Measurements from ENCODE around the gene AQR. TPM values are rescaled to one million over a fixed set of nuclear protein-coding genes. Genes with fewer than 3 reads are reported as not detected.
"Not testable (repeated sequence)": the region's sequence is repeated elsewhere in the genome, so short reads cannot be mapped to it uniquely, and the experiment has no call there.

The AQR gene
- polyA plus RNA-seq, 1 experiment = 15.3 TPM

- POLR2A ChIA-PET = interaction anchor here (0.6 kb wide), 2 partner anchors 9 to 404 kb away, joined by 3 read pairs; no protein-coding TSS in a partner anchor
- Histone ChIP-seq H3K27me3 (ENCODE audit: control insufficient read depth, insufficient read depth, low read length) (no peaks in the 10 kb centered on the region), H3K36me3 (ENCODE audit: control insufficient read depth, insufficient read depth, low read length) (peaks cover 3% of the 10 kb centered on the region; the same call in 1 of the 2 replicates), H3K4me3 (ENCODE audit: low read depth, low read length) (peak overlapping the region; percentile 65)
- CTCF ChIA-PET = interaction anchor here (1.7 to 3.0 kb wide), 2 partner anchors 10 to 17 kb away, joined by 6 to 20 read pairs; partner anchors contain the start of gene AQR
- no peak for DNase-seq (ENCODE audit: low read depth)
- TF ChIP-seq CTCF (IDR thresholded peaks at IDR 0.05; ENCODE audit: insufficient read depth, low read depth, low read length) = no peak
Measured at GRCh38 chr15:34986326-34986725, 16.8 kb upstream of the AQR start.

- ChIA-PET CTCF (interaction anchor here (1.7 kb wide), 1 partner anchor 9 kb away, joined by 6 read pairs; no protein-coding TSS in a partner anchor), POLR2A (no interaction called here)
- DNase-seq (ENCODE audit: low read depth) = no peak
- no peak for TF ChIP-seq CTCF (IDR thresholded peaks at IDR 0.05; ENCODE audit: insufficient read depth, low read depth, low read length)
- no peak overlapping the region for H3K4me3 ChIP-seq (ENCODE audit: low read depth, low read length)
- H3K36me3 ChIP-seq (ENCODE audit: control insufficient read depth, insufficient read depth, low read length) = peaks cover 4% of the 10 kb centered on the region; the same call in 1 of the 2 replicates
- no peaks in the 10 kb centered on the region for H3K27me3 ChIP-seq (ENCODE audit: control insufficient read depth, insufficient read depth, low read length)
Measured at GRCh38 chr15:34984889-34985630, 15.5 kb upstream of the AQR start.

GRCh38 chr15:34976743-34977142 lies 7.2 kb upstream of the AQR start:
- peaks cover 2% of the 10 kb centered on the region; the same call in 1 of the 2 replicates for H3K36me3 ChIP-seq (ENCODE audit: control insufficient read depth, insufficient read depth, low read length)
- no peak overlapping the region for H3K4me3 ChIP-seq (ENCODE audit: low read depth, low read length)
- DNase-seq (ENCODE audit: low read depth) = no peak
- TF ChIP-seq CTCF (IDR thresholded peaks at IDR 0.05; ENCODE audit: insufficient read depth, low read depth, low read length) = no peak
- no peaks in the 10 kb centered on the region for H3K27me3 ChIP-seq (ENCODE audit: control insufficient read depth, insufficient read depth, low read length)
- ChIA-PET POLR2A (interaction anchor here (0.6 kb wide), 1 partner anchor 9 kb away, joined by 3 read pairs; no protein-coding TSS in a partner anchor), CTCF (interaction anchor here (2.1 kb wide), 1 partner anchor 9 kb away, joined by 6 read pairs; no protein-coding TSS in a partner anchor)

GRCh38 chr15:34976073-34976472 lies 6.5 kb upstream of the AQR start:
- POLR2A ChIA-PET = interaction anchor here (0.6 kb wide), 1 partner anchor 1820 kb away, joined by 4 read pairs; no protein-coding TSS in a partner anchor
- no peaks in the 10 kb centered on the region for H3K36me3 ChIP-seq (ENCODE audit: control insufficient read depth, insufficient read depth, low read length)
- CTCF ChIA-PET = interaction anchor here (2.1 kb wide), 1 partner anchor 10 kb away, joined by 6 read pairs; no protein-coding TSS in a partner anchor
- H3K27me3 ChIP-seq (ENCODE audit: control insufficient read depth, insufficient read depth, low read length) = no peaks in the 10 kb centered on the region
- no peak for TF ChIP-seq CTCF (IDR thresholded peaks at IDR 0.05; ENCODE audit: insufficient read depth, low read depth, low read length)
- no peak for DNase-seq (ENCODE audit: low read depth)
- H3K4me3 ChIP-seq (ENCODE audit: low read depth, low read length) = no peak overlapping the region

- no peaks in the 10 kb centered on the region for H3K27me3 ChIP-seq (ENCODE audit: control insufficient read depth, insufficient read depth, low read length)
- POLR2A ChIA-PET = no interaction called here
Measured at GRCh38 chr15:34973512-34973911, 4.0 kb upstream of the AQR start.

GRCh38 chr15:34970098-34970643 lies 629 bp upstream of the AQR start:
- not testable (repeated sequence) for H3K27me3 ChIP-seq (ENCODE audit: control insufficient read depth, insufficient read depth, low read length); H3K36me3 ChIP-seq (ENCODE audit: control insufficient read depth, insufficient read depth, low read length); DNase-seq (ENCODE audit: low read depth)
- ChIA-PET POLR2A (interaction anchor here (0.7 to 1.5 kb wide), 3 partner anchors 18 to 1482 kb away, joined by 3 to 12 read pairs (median 4); partner anchors contain the start of gene ZNF770), CTCF (interaction anchor here (0.7 to 2.3 kb wide), 10 partner anchors 9 to 475 kb away, joined by 3 to 20 read pairs (median 6); partner anchors contain the start of gene ZNF770)
- H3K4me3 ChIP-seq (ENCODE audit: low read depth, low read length) = peak overlapping the region; percentile 73

More at GRCh38 chr15:34973512-34973911, 4.0 kb upstream of the AQR start:
- CTCF ChIA-PET = no interaction called here
- no peak for TF ChIP-seq CTCF (IDR thresholded peaks at IDR 0.05; ENCODE audit: insufficient read depth, low read depth, low read length)
- H3K4me3 ChIP-seq (ENCODE audit: low read depth, low read length) = no peak overlapping the region
- H3K36me3 ChIP-seq (ENCODE audit: control insufficient read depth, insufficient read depth, low read length) = no peaks in the 10 kb centered on the region
- no peak for DNase-seq (ENCODE audit: low read depth)
